H9 (cell line): ENCODE results near the gene TLL2. TPM values are rescaled to one million over a fixed set of nuclear protein-coding genes. Genes with fewer than 3 reads are reported as not detected.

Experiments used
- DNase-seq: peaks from one replicate; pipeline ENCODE4 v3.0.0-alpha.2; 2017
- H2AFZ ChIP-seq: one replicate; pipeline ENCODE4 v1.6.1; 2013; ENCODE audit warnings: mild to moderate bottlenecking, low read length, control low read depth, moderate library complexity
- H2AK5ac ChIP-seq: 2 replicates; pipeline ENCODE4 v1.6.1; 2013; ENCODE audit warnings: low read length, control low read depth, mixed read lengths; ENCODE audit not compliant: insufficient read length
- H2BK120ac ChIP-seq: one replicate; pipeline ENCODE4 v1.6.1; 2013; ENCODE audit warnings: low read depth, mild to moderate bottlenecking, low read length, control low read depth, inconsistent platforms; ENCODE audit not compliant: poor library complexity, severe bottlenecking
- H2BK12ac ChIP-seq: 2 replicates; pipeline ENCODE4 v1.6.1; 2013; ENCODE audit warnings: low read length, control low read depth, mixed read lengths, low read depth; ENCODE audit not compliant: insufficient read length
- H2BK15ac ChIP-seq: 2 replicates; pipeline ENCODE4 v1.6.1; 2013; ENCODE audit warnings: low read depth, low read length, control low read depth
- H2BK20ac ChIP-seq: one replicate; pipeline ENCODE4 v1.6.1; 2013; ENCODE audit warnings: low read depth, mild to moderate bottlenecking, low read length, control low read depth, inconsistent platforms; ENCODE audit not compliant: poor library complexity, severe bottlenecking
- H2BK5ac ChIP-seq: 2 replicates; pipeline ENCODE4 v1.6.1; 2013; ENCODE audit warnings: low read length, control low read depth, mixed read lengths; ENCODE audit not compliant: insufficient read length
- H3K14ac ChIP-seq: 2 replicates; pipeline ENCODE4 v1.6.1; 2013; ENCODE audit warnings: low read length, control low read depth; ENCODE audit not compliant: insufficient read depth
- H3K18ac ChIP-seq: 2 replicates; pipeline ENCODE4 v1.6.1; 2013; ENCODE audit warnings: low read depth, mild to moderate bottlenecking, mixed read lengths, low read length, control low read depth; ENCODE audit not compliant: insufficient read length
- H3K23ac ChIP-seq: 2 replicates; pipeline ENCODE4 v1.6.1; 2013; ENCODE audit warnings: low read length, control low read depth, mixed read lengths, low read depth; ENCODE audit not compliant: insufficient read length
- H3K23me2 ChIP-seq: 2 replicates; pipeline ENCODE4 v1.6.1; 2013; ENCODE audit warnings: low read depth, mild to moderate bottlenecking, mixed read lengths, low read length, control low read depth; ENCODE audit not compliant: insufficient read length, poor library complexity, severe bottlenecking
- H3K27ac ChIP-seq: 2 replicates; pipeline ENCODE4 v1.5.1; 2013; ENCODE audit warnings: low read length, control low read depth, mixed read lengths, low read depth; ENCODE audit not compliant: insufficient read length
- H3K27me3 ChIP-seq: 2 replicates; pipeline ENCODE4 v1.6.1; 2013; ENCODE audit warnings: low read length, control low read depth, inconsistent platforms; ENCODE audit not compliant: insufficient read depth
- H3K4ac ChIP-seq: 2 replicates; pipeline ENCODE4 v1.6.1; 2013; ENCODE audit warnings: low read depth, mild to moderate bottlenecking, control low read depth, inconsistent platforms, low read length, moderate library complexity
- H3K4me1 ChIP-seq: 2 replicates; pipeline ENCODE4 v1.6.1; 2013; ENCODE audit warnings: low read length, control low read depth, inconsistent platforms; ENCODE audit not compliant: insufficient read depth
- H3K4me2 ChIP-seq: 2 replicates; pipeline ENCODE4 v1.6.1; 2013; ENCODE audit warnings: low read length, control low read depth, mixed read lengths; ENCODE audit not compliant: insufficient read length, insufficient read depth
- H3K56ac ChIP-seq: 2 replicates; pipeline ENCODE4 v1.6.1; 2013; ENCODE audit warnings: low read depth, mild to moderate bottlenecking, mixed read lengths, low read length, control low read depth; ENCODE audit not compliant: insufficient read length
- H3K79me1 ChIP-seq: 2 replicates; pipeline ENCODE4 v1.6.1; 2013; ENCODE audit warnings: low read depth, mild to moderate bottlenecking, moderate library complexity, low read length, control low read depth, inconsistent platforms; ENCODE audit not compliant: insufficient read depth, poor library complexity, severe bottlenecking
- H3K79me2 ChIP-seq: 2 replicates; pipeline ENCODE4 v1.6.1; 2013; ENCODE audit warnings: low read length, control low read depth, inconsistent platforms; ENCODE audit not compliant: insufficient read depth
- H3K9ac ChIP-seq: 2 replicates; pipeline ENCODE4 v1.6.1; 2013; ENCODE audit warnings: low read length, control low read depth, mixed read lengths; ENCODE audit not compliant: insufficient read length; ENCODE audit errors: extremely low read depth
- H3K9me3 ChIP-seq: one replicate; pipeline ENCODE4 v1.6.1; 2013; ENCODE audit warnings: low read depth, low read length, inconsistent platforms; ENCODE audit not compliant: control insufficient read depth
- H3T11ph ChIP-seq: one replicate; pipeline ENCODE4 v1.6.1; 2013; ENCODE audit warnings: mild to moderate bottlenecking, low read length, control low read depth, inconsistent platforms
- H4K20me1 ChIP-seq: one replicate; pipeline ENCODE4 v1.6.1; 2013; ENCODE audit not compliant: control insufficient read depth, insufficient read length, insufficient read depth
- H4K5ac ChIP-seq: 2 replicates; pipeline ENCODE4 v1.6.1; 2013; ENCODE audit warnings: low read depth, mild to moderate bottlenecking, mixed read lengths, low read length, control low read depth; ENCODE audit not compliant: insufficient read length
- H4K8ac ChIP-seq: replicated peaks from 2 replicates; pipeline ENCODE4 v1.6.1; 2013; ENCODE audit warnings: low read length, control low read depth, mixed read lengths, low read depth; ENCODE audit not compliant: insufficient read length
- H4K91ac ChIP-seq: 2 replicates; pipeline ENCODE4 v1.6.1; 2013; ENCODE audit warnings: low read depth, mild to moderate bottlenecking, moderate library complexity, mixed read lengths, low read length, control low read depth; ENCODE audit not compliant: insufficient read length
- H3K27ac Mint-ChIP-seq, 3 experiments: 2 replicates in 2 of 3; 3 replicates in 1 of 3; pipeline ENCODE4 v1.8.0; 2020 to 2021; ENCODE audit warnings: mixed read lengths in 3 of 3, mild to moderate bottlenecking in 1 of 3, moderate library complexity in 1 of 3
- H3K27me3 Mint-ChIP-seq: 2 replicates; pipeline ENCODE4 v1.8.0; 2021; ENCODE audit warnings: low read depth, mild to moderate bottlenecking, moderate library complexity, mixed read lengths
- H3K36me3 Mint-ChIP-seq, 3 experiments: 2 replicates in 2 of 3; 3 replicates in 1 of 3; pipeline ENCODE4 v1.8.0; 2020 to 2021; ENCODE audit warnings: low read depth in 3 of 3, mixed read lengths in 3 of 3; ENCODE audit not compliant: insufficient read depth in 1 of 3
- H3K4me1 Mint-ChIP-seq, 2 experiments: 2 replicates each; pipeline ENCODE4 v1.8.0; 2020; ENCODE audit warnings: mixed read lengths in 2 of 2
- H3K4me3 Mint-ChIP-seq, 2 experiments: 2 replicates in 1 of 2; 3 replicates in 1 of 2; pipeline ENCODE4 v1.8.0; 2020 to 2021; ENCODE audit warnings: mild to moderate bottlenecking in 2 of 2, mixed read lengths in 2 of 2, moderate library complexity in 1 of 2
- H3K9me3 Mint-ChIP-seq, 2 experiments: 2 replicates in 1 of 2; 3 replicates in 1 of 2; pipeline ENCODE4 v1.8.0; 2020; ENCODE audit warnings: mild to moderate bottlenecking in 2 of 2, mixed read lengths in 2 of 2, moderate library complexity in 1 of 2
- CTCF ChIP-seq: fragments of 200-600 bp; sonication (generic); conservative IDR thresholded peaks from 3 replicates; pipeline ENCODE4 v1.8.0; 2021; ENCODE audit warnings: antibody characterized with exemption, mild to moderate bottlenecking
- WGBS: extraction: QIAGEN DNeasy Blood & Tissue Kit; methylation state at CpG from one replicate; pipeline ENCODE4 v1.1.7; 2013; ENCODE audit warnings: missing lambda C conversion rate, low lambda C conversion rate, mixed read lengths; ENCODE audit not compliant: insufficient read length; ENCODE audit errors: extremely low coverage; 5-methylcytosine and 5-hydroxymethylcytosine counted together
- total RNA-seq: library from RNA; stranded (reverse); gene quantifications from 2 replicates; pipeline ENCODE4 v1.2.1, GENCODE V29; 2021

TLL2 gene
- total RNA-seq, 1 experiment from 2014 or later, result 1.4 TPM

- Histone ChIP-seq H3T11ph (no peak overlapping the region), H2AK5ac (no peak overlapping the region), H3K4ac (no peak overlapping the region), H3K23me2 (no peaks in the 10 kb centered on the region), H3K79me2 (no peaks in the 10 kb centered on the region), H3K79me1 (no peaks in the 10 kb centered on the region), H3K9ac (no peak overlapping the region), H3K23ac (no peak overlapping the region), H2BK120ac (no peak overlapping the region), H4K20me1 (no peaks in the 10 kb centered on the region), H4K91ac (no peak overlapping the region), H2AFZ (no peak overlapping the region), H3K27me3 (no peaks in the 10 kb centered on the region), H3K4me1 (no peaks in the 10 kb centered on the region), H4K8ac (no peak overlapping the region), H3K9me3 (no peaks in the 10 kb centered on the region), H2BK15ac (no peak overlapping the region), H3K56ac (no peak overlapping the region), H2BK12ac (no peak overlapping the region), H3K27ac (no peak overlapping the region), H4K5ac (no peak overlapping the region), H2BK20ac (no peak overlapping the region), H3K4me2 (no peak overlapping the region), H2BK5ac (no peak overlapping the region), H3K18ac (no peak overlapping the region), H3K14ac (no peak overlapping the region)
- Mint-ChIP-seq H3K27ac (no peak overlapping the region), H3K9me3 (no peaks in the 10 kb centered on the region), H3K27me3 (no peaks in the 10 kb centered on the region), H3K4me3 (no peak overlapping the region), H3K36me3 (peaks cover 12 to 49% (median 47%) of the 10 kb centered on the region in 3 experiments; a peak in 6 of 7 replicates), H3K4me1 (no peaks in the 10 kb centered on the region)
- no peak for TF ChIP-seq CTCF
- no CpG with 5 or more reads among the region's 2 CpGs for WGBS
- no peak for DNase-seq
These were observed 46.8 kb upstream of the TLL2 start for GRCh38 chr10:96560489-96560888.
